ENCODE data around the gene LXN. TPM values are rescaled to one million over a fixed set of nuclear protein-coding genes. Genes with fewer than 3 reads are reported as not detected.

LXN gene
- polyA plus RNA-seq, 1 donor (not counting 4 experiments of a cell fraction or from before 2014, with no cell fraction given): 8.4 TPM

DNA sequence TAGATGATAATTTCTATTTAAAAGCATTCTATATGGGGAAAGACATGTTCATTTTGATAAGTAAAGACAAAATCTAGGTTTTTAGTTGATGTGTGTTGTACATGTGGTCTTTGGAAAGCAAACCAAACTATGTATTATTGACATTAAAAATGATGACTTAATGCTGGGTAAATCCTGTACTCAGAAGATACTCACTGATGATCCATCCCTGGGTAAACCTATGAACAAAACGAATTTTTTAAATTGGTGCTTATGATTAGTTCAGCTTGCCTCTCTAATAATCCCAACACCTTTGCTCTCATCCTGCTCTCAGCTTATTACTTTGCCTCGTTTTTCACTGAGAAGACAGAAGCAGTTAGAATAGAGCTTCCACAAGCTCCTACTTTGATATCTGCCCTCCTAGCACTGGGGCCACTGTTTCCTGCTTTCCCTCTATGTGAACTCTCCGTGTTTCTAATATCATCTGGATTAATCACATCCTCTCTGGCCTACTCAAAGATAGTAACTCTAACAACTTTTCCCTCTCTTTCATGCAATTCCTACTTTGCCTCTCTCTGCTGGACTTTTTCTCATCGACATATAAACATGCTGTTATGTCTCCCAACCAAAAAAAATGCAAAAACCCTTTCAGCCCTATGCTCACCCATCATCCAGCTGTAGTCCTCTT lies 30.5 kb upstream of the LXN start:
- no peaks in the 10 kb centered on the region for H3K9me1 ChIP-seq (ENCODE audit: control insufficient read depth, extremely low read depth, insufficient read depth, low read length)
- no peaks in the 10 kb centered on the region for H3K9me3 ChIP-seq (ENCODE audit: control insufficient read depth, low read depth, low read length)
- H3K36me3 ChIP-seq (ENCODE audit: control insufficient read depth in 2 of 2, extremely low read depth in 1 of 2, insufficient read depth in 2 of 2, low read length in 2 of 2): peaks cover 1 to 4% of the 10 kb centered on the region in 2 experiments
- TF ChIP-seq, protein P1, sequence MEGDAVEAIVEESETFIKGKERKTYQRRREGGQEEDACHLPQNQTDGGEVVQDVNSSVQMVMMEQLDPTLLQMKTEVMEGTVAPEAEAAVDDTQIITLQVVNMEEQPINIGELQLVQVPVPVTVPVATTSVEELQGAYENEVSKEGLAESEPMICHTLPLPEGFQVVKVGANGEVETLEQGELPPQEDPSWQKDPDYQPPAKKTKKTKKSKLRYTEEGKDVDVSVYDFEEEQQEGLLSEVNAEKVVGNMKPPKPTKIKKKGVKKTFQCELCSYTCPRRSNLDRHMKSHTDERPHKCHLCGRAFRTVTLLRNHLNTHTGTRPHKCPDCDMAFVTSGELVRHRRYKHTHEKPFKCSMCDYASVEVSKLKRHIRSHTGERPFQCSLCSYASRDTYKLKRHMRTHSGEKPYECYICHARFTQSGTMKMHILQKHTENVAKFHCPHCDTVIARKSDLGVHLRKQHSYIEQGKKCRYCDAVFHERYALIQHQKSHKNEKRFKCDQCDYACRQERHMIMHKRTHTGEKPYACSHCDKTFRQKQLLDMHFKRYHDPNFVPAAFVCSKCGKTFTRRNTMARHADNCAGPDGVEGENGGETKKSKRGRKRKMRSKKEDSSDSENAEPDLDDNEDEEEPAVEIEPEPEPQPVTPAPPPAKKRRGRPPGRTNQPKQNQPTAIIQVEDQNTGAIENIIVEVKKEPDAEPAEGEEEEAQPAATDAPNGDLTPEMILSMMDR (optimal IDR thresholded peaks at IDR 0.05 in 1 of 3, IDR thresholded peaks at IDR 0.05 in 1 of 3, conservative IDR thresholded peaks at IDR 0.05 in 1 of 3; ENCODE audit: extremely low read depth in 1 of 3, insufficient read depth in 2 of 3, low read length in 3 of 3): no peak
- TF ChIP-seq EZH2 (IDR thresholded peaks at IDR 0.05; ENCODE audit: low read length): no peak
- no peaks in the 10 kb centered on the region for H3K27me3 ChIP-seq (ENCODE audit: control insufficient read depth, extremely low read depth, insufficient read depth, low read length)
- FAIRE-seq (no peak), DNase-seq (ENCODE audit: low read depth, low spot score) (no peak)
- H2AFZ ChIP-seq (ENCODE audit: control insufficient read depth, low read length): no peak overlapping the region
- H3K79me2 ChIP-seq (ENCODE audit: control insufficient read depth, insufficient read depth, low read length): no peaks in the 10 kb centered on the region
- no peaks in the 10 kb centered on the region for H3K4me1 ChIP-seq (ENCODE audit: control insufficient read depth, extremely low read depth, insufficient read depth, low read length)
- no peak overlapping the region for H3K4me2 ChIP-seq (ENCODE audit: control insufficient read depth, extremely low read depth, insufficient read depth, low read depth, low read length)
- no peaks in the 10 kb centered on the region for H4K20me1 ChIP-seq (ENCODE audit: control insufficient read depth, extremely low read depth, insufficient read depth, low read length)
- H3K9ac ChIP-seq (ENCODE audit: control insufficient read depth, extremely low read depth, insufficient read depth, low read length): no peak overlapping the region
- H3K27ac ChIP-seq (ENCODE audit: control insufficient read depth, insufficient read depth, low read length): no peak overlapping the region
- no peak overlapping the region for H3K4me3 ChIP-seq (ENCODE audit: control insufficient read depth in 2 of 3, extremely low read depth in 1 of 3, insufficient read depth in 2 of 3, low read depth in 1 of 3, low read length in 3 of 3)
- dilution Hi-C loops (cut with MboI; ENCODE audit: extremely low pct_ligation_motif_present, low sequenced_read_pairs): no loop called here

DNA sequence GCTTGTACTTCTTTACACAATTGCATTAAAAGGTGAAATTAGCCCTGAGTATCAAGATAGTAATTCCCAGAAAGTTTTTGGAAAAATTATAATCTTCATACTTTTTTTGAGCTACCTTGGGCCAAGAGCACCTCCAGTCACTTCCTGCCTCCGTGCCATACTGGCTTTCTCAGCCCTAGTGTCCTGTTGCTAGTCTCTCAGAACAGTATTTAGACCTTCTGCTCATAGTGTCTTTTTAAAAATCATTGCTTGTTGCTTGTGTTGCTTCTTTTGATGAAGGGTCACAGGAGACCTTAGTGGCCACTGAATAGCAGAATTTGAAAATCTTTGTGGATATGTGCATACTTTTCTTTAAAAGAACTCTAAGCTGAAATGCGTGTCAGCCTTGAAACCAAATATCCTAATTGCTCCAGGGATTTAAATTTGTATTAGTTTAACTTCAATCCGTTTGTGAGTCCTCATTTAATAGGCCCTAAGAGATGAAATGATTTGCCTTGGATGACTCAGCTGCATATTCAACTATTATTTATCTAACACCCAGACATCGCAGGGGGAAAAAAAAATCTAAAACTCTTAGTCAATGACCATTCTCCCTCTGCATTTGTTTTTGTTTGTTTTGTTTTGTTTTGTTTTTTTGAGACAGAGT lies 29.1 kb upstream of the LXN start:
- FAIRE-seq: no peak
- no peaks in the 10 kb centered on the region for H3K9me1 ChIP-seq (ENCODE audit: control insufficient read depth, extremely low read depth, insufficient read depth, low read length)
- H2AFZ ChIP-seq (ENCODE audit: control insufficient read depth, low read length): no peak overlapping the region
- H3K4me3 ChIP-seq (ENCODE audit: control insufficient read depth in 2 of 3, extremely low read depth in 1 of 3, insufficient read depth in 2 of 3, low read depth in 1 of 3, low read length in 3 of 3): no peak overlapping the region
- H3K9ac ChIP-seq (ENCODE audit: control insufficient read depth, extremely low read depth, insufficient read depth, low read length): no peak overlapping the region
- H3K27me3 ChIP-seq (ENCODE audit: control insufficient read depth, extremely low read depth, insufficient read depth, low read length): no peaks in the 10 kb centered on the region
- H3K79me2 ChIP-seq (ENCODE audit: control insufficient read depth, insufficient read depth, low read length): no peaks in the 10 kb centered on the region
- H3K27ac ChIP-seq (ENCODE audit: control insufficient read depth, insufficient read depth, low read length): no peak overlapping the region
- no peak for DNase-seq (ENCODE audit: low read depth, low spot score)
- dilution Hi-C loops (cut with MboI; ENCODE audit: extremely low pct_ligation_motif_present, low sequenced_read_pairs): no loop called here
- no peaks in the 10 kb centered on the region for H4K20me1 ChIP-seq (ENCODE audit: control insufficient read depth, extremely low read depth, insufficient read depth, low read length)
- peaks cover 1 to 4% of the 10 kb centered on the region in 2 experiments for H3K36me3 ChIP-seq (ENCODE audit: control insufficient read depth in 2 of 2, extremely low read depth in 1 of 2, insufficient read depth in 2 of 2, low read length in 2 of 2)
- TF ChIP-seq, protein P1 (optimal IDR thresholded peaks at IDR 0.05 in 1 of 3, IDR thresholded peaks at IDR 0.05 in 1 of 3, conservative IDR thresholded peaks at IDR 0.05 in 1 of 3; ENCODE audit: extremely low read depth in 1 of 3, insufficient read depth in 2 of 3, low read length in 3 of 3): no peak
- TF ChIP-seq EZH2 (IDR thresholded peaks at IDR 0.05; ENCODE audit: low read length): no peak
- no peak overlapping the region for H3K4me2 ChIP-seq (ENCODE audit: control insufficient read depth, extremely low read depth, insufficient read depth, low read depth, low read length)
- no peaks in the 10 kb centered on the region for H3K9me3 ChIP-seq (ENCODE audit: control insufficient read depth, low read depth, low read length)
- no peaks in the 10 kb centered on the region for H3K4me1 ChIP-seq (ENCODE audit: control insufficient read depth, extremely low read depth, insufficient read depth, low read length)
